Stimulated activated CD4-positive, alpha-beta T cell treated with anti-CD3 and anti-CD28 coated beads, TNF-alpha, amount 100 ng/mL, for 24 hours (primary cell): ENCODE data around the gene ABCB7.
"Not testable (repeated sequence)": the region's sequence is repeated elsewhere in the genome, so short reads cannot be mapped to it uniquely, and the experiment has no call there.

ENCODE experiments used
- DNase-seq, 3 experiments: peaks; one replicate each; pipeline ENCODE4 v3.0.0-alpha.2; 2020; ENCODE audit warnings: low read depth in 3 of 3

The ABCB7 gene

DNA sequence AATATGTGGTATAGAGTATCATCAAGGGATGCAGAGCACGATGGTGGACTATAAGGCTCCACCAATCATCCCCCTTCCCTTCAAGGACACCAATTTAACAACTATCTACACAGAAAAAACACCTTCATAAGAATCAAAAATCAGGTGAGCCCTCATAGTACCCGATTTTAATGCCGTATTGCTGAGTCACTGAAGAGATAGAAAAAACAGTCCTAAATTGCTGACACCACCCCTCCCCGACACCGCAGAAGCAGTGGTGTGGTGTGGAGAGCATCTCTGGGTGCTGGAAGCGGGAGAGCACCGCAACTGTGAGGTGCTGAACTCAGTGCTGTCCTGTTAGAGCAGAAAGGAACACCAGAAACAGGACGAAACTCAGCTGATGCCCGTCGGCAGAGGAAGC, 49.3 kb downstream of the ABCB7 start:
- no peak for DNase-seq

DNA sequence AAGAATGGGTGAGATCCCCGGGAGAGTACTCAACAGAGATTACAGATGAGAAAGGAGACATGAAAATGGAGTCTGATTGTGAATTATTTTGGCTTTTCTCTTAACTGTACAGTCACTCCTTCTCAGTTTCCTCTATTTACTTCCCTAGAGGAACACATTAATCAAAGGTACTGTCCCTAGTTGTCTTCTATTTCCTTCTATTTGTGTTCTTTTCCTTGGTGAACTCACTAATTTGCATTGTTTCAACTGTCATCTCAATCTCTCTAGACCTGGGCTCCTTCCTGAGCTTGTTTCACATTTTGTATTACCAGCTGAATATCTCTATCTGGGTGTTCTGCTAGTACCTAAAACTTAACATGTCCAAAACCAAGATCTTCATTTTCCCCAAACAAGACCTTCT, 59.8 kb downstream of the ABCB7 start:
- no peak for DNase-seq

DNA sequence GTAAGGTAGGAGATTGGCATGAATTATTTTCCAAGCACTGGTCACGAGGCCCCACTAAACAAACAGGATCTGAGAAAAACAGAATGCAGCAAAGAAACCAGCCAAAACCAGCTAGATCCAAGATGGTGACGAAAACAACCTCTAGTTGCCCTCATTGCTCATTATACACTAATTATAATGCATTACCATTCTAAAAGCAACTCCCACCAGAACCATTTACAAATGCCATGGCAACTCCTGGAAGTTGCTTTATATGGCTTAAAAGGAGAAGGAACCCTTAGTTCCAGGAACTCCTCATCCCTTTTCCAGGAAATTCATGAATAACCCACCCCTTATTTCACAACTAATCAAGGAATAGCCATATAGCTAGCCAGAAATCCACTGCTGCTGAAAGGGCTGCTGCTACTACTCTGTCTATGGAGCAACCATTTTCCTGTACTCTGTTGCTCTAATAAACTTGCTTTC, 69.3 kb downstream of the ABCB7 start:
- DNase-seq, result no peak

DNA sequence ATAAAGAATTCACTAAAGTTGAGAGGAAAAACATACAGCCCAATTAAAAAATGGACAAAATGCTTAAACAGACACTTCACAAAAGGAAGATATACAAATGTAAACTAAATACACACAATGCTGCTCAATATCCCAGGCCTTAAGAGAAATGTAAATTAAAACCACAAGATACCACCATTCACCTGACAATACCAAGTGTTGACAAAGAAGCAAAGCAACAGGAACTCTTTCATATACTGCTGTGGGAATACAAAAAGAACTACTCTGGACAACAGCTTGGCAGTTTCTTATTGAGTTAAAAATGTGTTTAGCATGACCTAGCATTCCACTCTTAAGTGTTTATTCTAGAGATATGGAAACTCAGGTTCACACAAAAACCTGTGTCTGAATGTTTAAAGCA, 71.3 kb downstream of the ABCB7 start:
- DNase-seq, result no peak

DNA sequence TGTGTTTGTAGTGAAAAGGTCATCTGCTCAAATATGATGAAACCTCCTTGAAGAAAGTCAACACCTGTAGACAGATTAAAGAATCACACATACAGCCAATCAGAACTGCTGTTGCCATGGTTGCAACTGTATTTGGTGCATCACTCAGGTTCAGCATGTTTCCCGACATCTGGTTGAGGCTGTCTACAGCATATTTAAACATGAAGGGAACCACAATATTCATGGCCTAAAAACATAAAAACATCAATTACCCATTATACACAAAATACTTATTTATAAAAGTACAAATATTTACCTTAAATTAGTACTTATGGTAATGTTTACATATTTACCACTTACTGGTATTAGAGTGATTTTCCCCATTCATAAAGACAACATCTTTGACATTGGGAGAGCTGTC, 79.7 kb downstream of the ABCB7 start:
- DNase-seq, result no peak

DNA sequence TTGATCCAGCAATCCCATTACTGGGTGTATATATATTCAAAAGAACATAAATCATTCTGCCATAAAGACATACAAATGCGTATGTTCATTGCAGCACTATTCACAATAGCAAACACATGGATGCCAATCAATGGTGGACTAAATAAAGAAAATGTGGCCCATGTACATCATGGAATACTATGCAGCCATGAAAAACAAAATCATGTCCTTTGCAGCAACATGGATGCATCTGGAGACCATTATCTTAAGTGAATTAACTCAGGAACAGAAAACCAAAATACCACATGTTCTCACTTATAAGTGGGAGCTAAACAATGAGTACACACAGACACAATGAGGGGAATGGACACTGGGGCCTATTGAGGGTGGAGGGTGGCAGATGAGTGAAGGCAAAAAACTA, 81.6 kb downstream of the ABCB7 start:
- no peak for DNase-seq

DNA sequence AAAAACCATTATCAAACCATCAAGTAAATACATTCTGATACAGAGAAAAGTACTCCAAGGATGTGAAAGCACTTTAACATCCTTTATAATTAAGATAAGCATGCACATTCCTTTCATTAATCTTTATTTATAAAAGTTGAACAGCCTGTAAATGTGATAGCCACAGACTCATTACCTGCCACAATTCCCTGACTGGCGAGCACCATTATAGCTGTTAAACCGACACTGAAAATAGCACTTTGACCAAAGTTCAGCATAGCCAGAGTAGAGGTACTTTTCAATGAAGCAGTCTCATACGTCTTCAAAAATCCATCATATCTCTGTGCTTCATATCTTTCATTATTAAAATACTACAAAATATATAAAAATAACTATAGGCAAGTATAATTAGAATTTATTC, 84.7 kb downstream of the ABCB7 start:
- no peak for DNase-seq

DNA sequence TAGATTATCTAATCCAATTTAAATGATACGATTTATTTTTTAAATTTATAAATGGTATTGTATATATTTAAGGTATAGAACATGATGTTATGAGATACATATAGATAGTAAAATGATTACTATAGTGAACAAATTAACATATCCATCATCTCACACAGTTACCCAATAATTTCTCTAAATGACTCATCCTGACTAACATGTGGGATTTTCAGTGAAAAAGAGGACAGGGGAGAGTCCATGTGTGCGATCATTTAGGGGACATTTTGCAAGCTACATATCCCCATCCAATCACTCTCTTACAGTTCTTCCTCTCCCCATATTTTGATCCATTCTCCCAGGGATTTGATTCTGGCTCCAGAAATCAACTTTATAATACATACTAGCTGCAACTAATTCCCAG, 88.2 kb downstream of the ABCB7 start:
- DNase-seq, result no peak

DNA sequence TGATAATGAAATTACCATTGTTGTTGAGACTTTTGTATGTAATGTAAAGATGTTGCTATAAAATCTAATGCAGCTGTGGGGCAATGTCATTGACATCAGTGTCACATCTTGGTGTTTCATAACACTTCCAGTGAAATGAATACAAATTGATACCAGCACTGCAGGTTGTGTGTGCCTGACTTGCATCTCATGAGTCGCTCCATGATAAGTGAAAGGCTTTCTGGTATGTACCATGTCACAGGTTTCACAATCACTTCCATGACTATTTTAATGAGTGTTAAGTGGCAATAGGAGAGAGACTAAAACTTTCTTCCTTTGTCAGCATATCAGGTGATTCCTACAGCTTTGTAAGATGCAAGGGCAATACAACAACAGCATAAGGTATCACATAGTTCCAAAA, 94.4 kb downstream of the ABCB7 start:
- no peak for DNase-seq

DNA sequence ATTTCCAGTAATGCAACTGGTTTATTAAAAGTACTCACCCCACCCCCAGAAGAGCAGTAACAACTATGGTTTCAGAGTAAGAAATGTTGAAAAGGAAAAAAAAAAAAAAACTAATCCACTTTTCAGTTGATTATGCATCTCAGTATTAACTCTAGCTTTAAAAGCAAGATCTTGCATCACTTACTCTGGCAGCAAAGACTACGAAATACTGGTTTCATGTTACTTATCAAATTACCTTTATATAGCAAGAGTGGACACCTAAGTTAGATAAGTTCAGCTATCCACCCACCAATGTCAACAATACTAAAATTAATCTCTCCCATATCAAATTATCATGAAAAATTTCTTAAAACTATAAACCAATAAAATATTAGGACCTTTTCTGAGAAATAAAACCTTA, 105.0 kb downstream of the ABCB7 start:
- DNase-seq, result no peak

DNA sequence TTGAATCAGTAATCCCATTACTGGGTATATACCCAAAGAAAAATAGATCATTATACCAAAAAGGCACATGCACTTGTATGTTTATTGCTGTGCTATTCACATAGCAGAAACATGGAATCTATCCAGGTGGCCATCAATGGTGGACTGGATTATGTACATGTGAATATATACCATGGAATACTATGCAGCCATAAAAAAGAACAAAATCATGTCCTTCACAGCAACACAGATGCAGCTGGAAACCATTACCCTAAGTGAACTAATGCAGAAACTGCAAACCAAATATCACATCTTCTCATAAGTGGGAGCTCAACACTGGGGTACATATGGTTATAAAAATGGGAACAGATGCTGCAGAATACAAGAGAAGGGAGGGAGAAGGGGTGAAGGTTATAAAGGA, 110.7 kb downstream of the ABCB7 start:
- no peak for DNase-seq

DNA sequence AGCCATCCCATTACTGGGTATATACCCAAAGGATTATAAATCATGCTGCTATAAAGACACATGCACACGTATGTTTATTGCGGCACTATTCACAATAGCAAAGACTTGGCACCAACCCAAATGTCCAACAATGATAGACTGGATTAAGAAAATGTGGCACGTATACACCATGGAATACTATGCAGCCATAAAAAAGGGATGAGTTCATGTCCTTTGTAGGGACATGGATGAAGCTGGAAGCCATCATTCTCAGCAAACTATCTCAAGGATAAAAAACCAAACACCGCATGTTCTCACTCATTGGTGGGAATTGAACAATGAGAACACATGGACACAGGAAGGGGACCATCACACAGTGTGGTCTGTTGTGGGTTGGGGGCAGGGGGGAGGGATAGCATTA, 111.9 kb downstream of the ABCB7 start:
- not testable (repeated sequence) for DNase-seq

DNA sequence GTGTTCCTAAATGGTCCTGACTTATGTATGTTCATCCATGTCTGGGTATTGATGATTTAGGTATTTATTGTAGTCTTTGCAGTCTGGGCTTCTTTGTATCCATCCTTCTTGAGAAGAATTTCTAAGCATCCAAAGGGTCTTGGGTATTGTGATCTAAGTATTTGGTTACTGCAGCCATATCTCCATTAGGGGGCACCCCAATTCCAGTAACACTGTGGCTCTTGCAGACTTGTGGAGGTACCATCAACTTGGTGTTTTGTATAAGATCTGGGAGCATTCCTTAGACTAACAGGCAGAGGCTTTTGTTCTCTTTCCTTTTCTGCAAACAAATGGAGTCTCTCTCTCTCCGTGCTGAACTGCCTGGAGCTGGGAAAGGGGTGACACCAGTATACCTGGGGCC, 117.2 kb downstream of the ABCB7 start:
- DNase-seq, result peak in 2 of 3 experiments; percentile 1 to 3
